Hematopoietic multipotent progenitor cell treated with erythropoietin and hydrocortisone succinate and interleukin-3 and kit ligand, for 6 days (in vitro differentiated cells): ENCODE results near the gene RAD17.
"Not testable (repeated sequence)": the region's sequence is repeated elsewhere in the genome, so short reads cannot be mapped to it uniquely, and the experiment has no call there.

Experiments
- DNase-seq: peaks from one replicate; pipeline ENCODE4 v3.0.0-alpha.2; 2015

RAD17 gene

DNA sequence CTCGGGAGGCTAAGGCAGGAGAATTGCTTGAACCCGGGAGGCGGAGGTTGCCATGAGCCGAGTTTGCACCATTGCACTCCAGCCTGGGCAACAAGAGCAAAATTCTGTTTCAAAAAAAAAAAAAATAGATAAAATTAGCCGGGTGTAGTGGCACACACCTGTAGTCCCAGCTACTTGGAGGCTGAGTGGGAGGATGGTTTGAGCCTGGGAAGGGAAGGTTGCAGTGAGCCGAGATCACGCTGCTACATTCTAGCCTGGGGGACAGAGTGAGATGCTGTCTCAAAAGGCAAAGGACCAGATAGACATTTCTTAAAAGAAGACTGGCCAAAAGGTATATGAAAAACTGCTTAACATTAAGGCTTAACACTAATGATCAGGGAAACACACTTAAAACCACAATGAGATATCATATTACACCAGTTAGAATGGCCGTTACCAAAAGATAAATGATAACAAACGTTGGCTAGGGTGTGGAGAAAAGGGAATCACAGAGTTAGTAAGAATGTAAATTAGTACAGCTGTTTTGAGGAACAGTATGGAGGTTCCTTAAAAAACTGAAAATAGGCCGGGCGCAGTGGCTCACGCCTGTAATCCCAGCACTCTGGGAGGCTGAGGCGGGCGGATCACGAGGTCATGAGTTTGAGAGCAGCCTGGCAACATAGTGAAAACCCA is 35.2 kb downstream of the RAD17 start:
- peak; percentile 90 for DNase-seq

DNA sequence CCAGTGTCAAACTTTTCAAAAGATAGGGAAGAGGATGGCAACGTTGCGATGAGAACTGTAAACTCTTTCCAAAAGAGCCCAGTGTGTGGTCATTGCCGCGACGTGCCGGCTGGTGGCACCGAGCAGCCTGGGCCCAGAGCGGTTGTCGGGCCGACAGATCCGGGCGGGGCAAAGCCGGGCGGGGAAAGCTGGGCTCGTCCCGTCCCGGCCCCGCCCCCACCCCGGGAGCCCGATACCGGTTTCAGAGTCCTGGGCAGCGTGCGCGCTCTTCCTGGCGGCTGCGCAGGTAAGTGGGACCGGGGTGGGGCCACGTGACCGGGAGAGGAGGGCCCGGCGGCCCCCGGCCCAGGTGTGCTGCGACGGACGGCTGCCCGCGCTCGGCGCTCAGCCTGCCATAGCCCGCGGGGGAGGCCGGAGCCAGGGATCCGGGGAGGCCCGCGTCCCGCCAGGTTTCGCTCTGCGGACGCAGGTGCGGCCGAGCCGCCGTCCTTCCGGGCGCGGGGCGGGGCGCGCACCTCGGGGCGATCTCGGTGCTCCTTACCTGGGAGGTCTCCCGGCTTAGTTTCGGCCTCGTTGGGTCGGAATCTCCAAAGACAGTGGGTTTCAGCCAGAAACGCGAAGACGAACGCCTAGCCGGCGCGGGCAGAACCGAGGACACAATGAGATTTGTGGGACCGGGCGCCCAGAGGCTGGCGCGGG is 45.4 kb downstream of the RAD17 start, which contains the start of gene MARVELD2:
Gene MARVELD2 (plus strand): TSS at position 232 of the 699 bp plus-strand sequence. CDS start 4,270 bp downstream, outside the sequence.
- peak; percentile 88 for DNase-seq

DNA sequence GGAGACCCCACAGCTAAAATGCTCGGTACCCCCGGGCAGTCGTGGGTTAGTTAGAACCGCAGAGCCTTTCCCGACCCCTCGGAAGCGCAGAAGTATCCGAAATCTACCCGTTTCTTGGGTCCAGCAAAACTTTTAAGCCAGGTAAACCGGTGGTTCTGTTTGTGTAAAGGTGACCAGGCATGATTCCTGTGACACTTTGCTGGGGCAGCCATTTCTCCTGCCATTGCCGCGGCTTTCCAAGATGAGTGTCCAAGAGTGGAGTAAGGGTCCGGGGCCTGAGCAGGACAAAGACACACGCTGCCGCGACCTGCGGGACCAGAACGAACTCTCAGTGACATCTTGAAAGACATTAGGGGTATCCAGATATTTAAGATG is 46.0 kb downstream of the RAD17 start:
- no peak for DNase-seq

DNA sequence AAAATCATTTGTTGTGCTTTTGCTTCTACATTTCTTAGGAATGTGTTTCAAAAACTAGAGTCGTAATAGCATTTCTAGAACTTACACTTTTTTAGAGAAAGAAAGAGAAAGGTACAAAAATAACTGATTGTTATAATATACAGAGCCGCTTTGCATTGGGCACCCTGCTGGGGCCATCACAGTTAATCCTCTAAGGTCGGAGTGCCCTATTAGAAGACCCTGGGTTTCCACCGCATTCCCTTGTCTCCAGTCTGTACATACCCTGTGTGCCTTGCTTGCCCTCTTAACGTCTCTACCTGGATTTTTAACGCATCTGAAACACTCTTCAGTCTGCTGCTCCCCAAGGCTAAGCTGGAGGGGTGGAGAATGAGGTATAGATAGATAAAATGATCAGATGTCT is 46.6 kb downstream of the RAD17 start:
- DNase-seq, result no peak

DNA sequence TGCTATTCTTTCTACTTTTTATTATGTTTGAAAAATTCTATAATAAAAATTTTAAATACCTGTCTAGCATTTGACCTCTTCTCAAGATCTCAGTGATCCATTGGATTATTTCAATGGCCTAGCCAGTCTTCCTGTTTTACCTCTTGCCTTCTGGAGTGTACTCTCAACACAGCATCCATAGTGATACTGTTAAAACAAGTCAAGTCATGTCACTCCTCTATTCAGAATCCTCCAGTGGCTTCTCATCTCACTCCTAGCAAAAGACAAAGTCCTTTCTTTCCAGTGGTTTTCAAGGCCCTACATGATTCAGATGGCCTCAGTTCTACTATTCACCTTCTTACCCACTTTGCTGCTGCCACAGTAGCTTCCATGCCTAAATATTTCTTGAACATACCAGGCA is 47.1 kb downstream of the RAD17 start:
- no peak for DNase-seq

DNA sequence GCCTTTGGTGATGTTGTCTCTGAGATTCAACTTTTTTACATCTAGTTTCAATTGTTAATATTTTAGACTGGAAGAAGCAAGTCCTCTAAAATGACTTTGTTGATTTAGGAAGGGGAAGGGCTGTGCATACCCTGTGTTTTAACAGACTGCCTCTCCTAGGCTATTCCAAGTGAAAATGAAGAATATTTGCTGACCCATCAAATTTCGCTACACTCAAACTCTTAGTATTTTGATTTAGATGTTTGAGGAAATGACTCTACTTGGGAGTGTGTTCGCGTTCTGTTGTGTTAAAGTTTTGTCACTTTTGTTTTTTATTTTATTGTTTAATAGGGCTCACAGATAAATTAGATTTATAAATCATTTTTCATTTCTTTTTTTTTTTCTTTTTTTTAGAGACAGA is 48.9 kb downstream of the RAD17 start:
- DNase-seq, result no peak

DNA sequence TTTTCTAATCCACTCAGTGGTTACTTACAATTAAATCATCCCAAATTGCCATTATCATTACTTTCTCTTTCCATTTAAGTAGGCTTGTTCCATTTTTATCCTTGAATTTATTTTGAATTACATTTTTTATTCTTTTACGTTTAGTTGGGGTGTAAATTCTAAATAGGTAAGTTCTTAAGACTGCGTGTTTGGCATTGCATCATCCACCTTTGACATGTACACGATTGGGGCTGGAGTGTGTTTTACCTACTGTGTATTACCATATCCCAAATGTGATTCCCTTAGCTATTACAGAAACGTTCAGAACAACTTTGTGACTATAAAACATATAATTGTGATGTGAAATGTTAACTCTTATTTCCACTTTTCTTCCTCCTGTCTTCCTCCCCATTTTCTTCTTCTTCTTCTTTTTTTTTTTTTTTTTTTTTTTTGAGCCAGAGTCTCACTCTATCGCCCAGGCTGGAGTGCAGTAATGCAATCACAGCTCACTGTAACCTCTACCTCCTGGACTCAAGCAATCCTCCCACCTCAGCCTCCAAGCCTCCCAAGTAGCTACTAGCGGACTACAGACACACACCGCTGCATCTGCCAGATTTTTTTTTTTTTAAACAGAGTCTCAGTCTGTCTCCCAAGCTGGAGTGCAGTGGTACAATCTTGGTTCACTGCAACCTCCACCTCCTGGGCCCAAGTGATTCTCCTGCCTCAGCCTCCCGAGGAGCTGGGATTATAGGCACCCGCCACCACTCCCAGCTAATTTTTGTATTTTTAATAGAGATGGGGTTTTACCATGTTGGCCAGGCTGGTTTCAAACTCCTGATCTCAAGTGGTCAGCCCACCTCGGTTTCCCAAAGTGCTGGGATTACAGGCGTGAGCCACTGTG is 62.0 kb downstream of the RAD17 start:
- no peak for DNase-seq

DNA sequence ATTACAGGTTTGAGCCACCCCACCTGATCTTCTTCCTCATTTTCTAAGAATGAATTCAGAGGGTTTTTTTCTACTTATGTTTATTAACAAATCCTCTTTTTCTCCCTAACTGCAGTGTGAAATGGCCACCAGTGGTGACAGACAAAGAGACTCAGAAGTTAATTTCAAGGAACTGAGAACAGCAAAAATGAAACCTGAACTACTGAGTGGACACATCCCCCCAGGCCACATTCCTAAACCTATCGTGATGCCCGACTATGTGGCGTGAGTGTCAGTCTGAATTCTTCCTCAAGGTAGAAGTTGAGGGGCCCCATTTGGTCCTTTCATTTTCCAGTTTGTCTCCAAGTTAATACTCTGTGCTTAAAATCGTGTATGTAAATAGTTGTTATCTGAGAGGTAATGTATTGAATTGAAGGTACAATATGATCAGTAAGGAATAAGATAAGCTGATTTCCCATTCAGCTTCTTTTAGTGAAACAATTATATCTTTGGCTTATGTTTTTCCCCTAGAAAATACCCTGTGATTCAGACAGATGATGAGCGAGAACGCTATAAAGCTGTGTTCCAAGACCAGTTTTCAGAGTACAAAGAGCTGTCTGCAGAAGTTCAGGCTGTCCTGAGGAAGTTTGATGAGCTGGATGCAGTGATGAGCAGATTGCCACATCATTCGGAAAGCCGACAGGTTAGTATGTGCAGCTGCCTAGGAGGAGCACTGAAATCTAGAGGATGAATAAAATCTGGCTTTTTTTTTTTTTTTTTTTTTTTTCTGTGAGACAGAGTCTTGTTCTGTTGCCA is 63.0 kb downstream of the RAD17 start:
- DNase-seq, result no peak

DNA sequence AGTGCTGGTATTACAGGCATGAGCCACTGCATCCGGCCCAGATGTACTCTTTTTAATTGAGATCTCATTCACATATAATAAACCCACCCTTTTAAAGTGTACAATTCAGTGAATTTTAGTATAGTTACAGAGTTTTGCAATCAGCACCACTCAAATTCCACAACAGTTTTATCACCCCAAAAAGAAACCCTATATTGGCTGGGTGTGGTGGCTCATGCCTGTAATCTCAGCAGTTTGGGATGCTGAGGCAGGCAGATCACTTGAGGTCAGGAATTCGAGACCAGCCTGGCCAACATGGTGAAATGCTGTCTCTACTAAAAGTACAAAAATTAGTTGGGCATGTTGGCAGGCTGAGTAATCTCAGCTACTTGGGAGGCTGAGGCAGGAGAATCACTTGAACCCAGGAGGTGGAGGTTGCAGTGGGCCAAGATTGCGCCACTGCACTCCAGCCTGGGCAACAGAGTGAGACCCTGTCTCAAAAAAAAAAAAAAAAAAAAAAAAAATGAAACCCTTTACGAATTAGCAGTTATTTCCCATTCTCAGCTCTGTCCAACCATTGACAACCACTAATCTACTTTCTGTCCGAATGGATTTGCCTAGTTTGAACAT is 65.8 kb downstream of the RAD17 start:
- not testable (repeated sequence) for DNase-seq

DNA sequence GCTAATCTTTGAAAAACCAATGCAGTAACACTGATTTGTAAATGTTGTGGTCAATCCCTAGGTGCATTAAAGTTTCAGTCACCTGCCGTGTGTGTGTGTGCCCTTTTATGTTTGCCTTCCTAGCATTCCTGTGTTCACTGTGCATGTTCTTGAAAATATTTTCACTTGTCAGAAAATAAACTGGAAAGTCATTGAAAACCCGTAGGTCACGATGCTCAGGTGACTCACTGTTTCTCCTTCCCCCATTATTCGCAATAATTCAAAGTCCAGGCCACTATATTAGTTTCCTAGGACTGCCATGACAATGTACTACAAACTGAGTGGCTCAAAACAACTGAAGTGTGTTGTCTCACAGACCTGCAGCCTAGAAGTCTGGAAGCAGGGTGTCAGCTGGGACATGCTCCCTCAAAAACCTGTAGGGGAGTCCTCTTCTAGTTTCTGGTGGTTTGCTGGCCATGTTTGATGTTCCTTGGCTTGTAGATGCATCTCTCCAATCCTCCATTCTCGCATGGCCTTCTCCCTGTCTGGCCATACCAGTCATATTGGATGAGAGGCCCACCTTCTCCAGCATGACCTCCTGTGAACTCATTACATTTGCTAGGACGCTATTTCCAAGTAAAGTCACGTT is 74.6 kb downstream of the RAD17 start:
- DNase-seq, result no peak

DNA sequence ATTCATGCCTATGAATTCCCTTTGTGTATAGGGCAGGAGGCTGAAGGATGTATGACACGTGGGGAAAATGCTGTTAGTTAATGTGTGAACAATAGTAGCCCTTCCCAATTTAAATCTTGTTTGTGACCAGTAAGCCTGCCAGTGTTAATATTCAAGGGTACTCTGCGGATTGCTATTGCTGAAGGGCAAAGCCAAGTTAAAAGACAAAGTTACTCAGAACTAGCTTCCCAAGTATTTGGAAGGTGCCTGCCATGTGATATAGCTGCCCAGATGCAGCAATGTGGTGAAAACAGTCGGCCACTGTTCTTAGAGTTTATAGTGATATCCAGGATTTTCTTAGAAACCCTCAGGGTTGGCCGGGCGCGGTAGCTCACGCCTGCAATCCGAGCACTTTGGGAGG is 79.9 kb downstream of the RAD17 start:
- no peak for DNase-seq

DNA sequence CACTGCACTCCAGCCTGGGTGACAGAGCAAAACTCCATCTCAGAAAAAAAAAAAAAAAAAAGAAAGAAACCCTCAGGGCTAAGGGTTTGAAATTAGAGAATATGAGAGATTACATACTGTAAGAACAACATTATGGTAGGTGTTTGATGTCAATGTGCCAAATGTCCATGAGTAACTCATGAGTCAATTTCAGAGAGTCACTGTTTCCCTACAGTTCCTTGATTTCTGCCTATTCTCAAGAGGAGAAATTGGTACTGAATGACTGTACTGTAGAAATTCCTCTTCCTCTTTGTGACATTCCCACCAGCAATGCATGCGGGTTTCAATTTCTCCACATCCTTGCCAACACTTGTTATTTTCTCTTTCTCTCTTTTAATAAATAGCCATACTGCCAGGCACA is 80.5 kb downstream of the RAD17 start:
- DNase-seq, result no peak

DNA sequence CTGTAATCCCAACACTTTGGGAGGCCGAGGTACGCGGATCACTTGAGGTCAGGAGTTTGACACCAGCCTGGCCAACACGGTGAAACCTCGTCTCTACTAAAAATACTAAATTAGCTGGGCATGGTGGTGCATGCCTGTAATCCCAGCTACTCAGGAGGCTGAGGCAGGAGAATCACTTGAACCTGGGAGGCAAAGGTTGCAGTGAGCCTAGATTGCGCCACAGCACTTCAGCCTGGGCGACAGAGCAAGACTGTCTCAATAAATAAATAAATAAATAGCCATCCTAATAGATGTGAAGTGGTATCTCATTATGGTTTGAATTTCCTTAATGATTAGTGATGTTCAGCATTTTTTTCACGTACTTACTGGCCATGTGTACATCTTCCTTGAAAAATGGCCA is 80.9 kb downstream of the RAD17 start:
- DNase-seq, result not testable (repeated sequence)

DNA sequence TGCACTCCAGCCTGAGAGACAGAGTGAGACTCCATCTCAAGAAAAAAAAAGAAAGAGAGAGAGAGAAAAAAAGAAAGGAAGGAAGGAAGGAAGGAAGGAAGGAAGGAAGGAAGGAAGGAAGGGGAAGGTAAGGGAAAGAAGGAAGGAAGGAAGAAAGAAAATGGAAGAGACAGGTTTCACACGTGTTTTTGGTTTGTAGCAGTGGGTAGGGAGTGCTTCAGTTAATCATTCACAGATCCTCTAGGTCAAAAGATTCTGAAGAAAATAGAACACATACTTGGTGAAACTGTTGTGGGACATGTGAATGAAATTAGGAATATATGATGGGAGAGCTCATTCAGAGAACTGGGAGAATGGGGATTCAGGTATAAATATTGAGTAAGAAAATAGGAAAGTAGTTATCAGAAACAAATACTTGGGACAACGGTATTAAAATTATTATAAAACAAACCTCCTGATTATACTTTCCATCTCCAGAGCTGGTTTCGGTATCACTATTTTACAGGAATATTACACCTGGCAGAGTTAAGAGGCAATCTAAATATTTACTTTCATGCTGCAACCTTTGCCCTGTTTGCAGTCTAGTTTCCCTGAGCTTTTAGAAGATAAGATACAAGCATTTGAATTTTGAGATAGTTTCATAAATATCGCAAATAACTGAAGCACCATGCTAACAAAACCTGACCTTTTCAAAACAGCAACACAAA is 82.5 kb downstream of the RAD17 start:
- no peak for DNase-seq

DNA sequence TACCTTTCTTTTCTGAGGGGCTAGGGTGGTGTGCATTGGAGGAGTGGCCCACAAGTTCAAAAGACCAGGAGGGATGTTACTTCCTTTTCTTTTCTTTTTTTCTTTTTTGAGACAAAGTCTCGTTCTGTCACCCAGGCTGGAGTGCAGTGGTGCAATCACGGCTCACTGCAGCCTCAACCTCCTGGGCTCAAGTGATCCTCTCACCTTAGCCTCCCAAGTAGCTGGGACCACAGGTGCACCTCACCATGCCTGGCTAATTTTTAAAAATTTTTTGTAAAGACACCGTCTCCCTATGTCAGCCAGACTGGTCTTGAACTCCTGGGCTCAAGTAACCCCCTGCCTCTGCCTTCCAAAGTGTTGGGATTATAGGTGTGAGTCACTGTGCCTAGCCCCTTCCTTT is 83.9 kb downstream of the RAD17 start:
- not testable (repeated sequence) for DNase-seq

DNA sequence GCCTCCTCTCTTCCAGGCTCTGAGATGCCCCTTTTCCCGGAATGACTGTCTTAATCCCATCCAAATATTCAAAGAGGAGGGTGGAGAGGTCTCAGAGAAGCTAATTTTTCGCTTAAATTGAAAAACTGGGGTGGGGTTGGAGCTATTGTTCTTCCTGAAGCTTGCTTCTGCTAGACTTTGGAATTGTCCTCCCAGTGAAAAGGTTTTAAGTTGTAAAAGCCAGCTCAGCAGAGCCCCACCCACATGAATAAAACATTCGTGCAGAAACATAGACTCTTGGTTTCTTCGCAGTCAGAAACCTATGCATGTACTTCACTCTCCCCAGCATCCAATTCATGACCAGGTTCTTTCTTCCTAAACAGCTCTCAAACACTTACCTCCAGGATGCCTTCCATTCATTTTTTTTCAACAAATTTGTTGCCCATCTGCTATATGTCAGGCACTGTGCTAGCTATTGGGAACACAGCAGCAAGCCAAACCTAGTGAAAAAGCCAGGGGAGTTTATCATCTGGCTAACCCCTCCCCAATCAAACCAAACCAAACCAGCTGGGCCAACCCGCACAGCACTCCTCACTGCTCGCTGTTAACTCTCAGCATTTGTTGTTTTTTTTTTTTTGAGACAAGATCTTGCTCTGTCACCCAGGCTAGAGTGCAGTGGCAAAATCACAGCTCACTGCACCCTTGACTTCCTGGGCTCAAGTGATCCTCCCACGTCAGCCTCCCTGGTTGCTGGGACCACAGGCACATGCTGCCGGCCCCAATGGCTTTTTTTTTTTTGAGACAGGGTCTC is 85.0 kb downstream of the RAD17 start:
- no peak for DNase-seq

DNA sequence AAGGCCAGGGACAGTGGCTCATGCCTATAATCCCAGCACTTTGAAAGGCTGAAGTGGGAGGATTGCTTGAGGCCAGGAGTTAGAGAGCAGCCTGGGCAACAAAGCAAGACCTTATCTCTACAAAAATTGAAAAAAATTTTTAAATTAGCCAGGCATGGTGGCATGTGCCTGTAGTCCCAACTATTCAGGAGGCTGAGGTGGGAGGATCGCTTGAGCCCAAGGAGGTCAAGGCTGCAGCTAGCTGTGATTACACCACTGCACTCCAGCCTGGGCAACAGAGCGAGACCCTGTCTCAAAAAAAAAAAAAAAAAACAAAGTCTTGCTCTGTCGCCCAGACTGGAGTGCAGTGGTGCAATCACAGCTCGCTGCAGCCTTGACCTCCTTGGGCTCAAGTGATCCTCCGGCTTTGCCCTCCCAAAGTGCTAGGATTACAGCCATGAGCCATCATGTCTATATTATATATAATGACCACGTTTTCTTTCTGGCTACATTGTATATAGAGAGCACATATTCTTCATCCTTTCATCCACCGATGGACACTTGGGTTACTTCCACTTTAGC is 85.9 kb downstream of the RAD17 start:
- DNase-seq, result not testable (repeated sequence)

DNA sequence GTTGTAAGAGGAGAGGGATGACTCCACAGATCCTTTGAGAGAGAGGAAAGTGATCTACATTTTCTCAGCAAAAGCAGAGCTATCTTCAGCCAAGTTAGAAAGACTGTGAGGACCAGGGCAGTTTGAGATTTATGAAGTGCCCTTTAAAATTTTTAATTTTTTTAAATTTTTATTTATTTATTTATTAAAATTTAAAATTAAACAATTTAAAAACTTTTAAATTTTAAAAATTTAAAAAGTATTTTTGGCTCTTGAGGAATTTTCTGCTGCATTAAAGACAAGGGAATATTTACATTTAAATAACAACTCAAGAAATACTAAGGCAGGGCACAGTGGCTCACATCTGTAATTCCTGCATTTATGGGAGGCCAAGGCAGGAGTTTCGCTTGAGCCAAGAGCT is 92.6 kb downstream of the RAD17 start:
- DNase-seq, result no peak
